ENCODE results near the gene AQP5. TPM values are rescaled to one million over a fixed set of nuclear protein-coding genes. Genes with fewer than 3 reads are reported as not detected.

Gene AQP5
- total and polyA plus RNA-seq, 2 donors (not counting 3 experiments of a cell fraction or from before 2014, with no cell fraction given): 0.95 to 2.3 TPM

- H3K27ac ChIP-seq (ENCODE audit: insufficient read depth, low read depth, low read length): no peak overlapping the region
- dilution Hi-C loops (cut with MboI; ENCODE audit: extremely low pct_ligation_motif_present, low sequenced_read_pairs) (no loop called here), intact Hi-C loops (cut with micrococcal nuclease) (no loop called here)
- no peaks in the 10 kb centered on the region for H3K4me1 ChIP-seq (ENCODE audit: control insufficient read depth, extremely low read depth, insufficient read depth, low read length)
- CTCF ChIA-PET: interaction anchor here (0.6 to 3.2 kb wide), 3 partner anchors 9 to 50 kb away, joined by 3 to 19 read pairs (median 3); no protein-coding TSS in a partner anchor
- BruUV-seq (replicated peaks): no TSS peak
- H3K9me1 ChIP-seq (replicated peaks; ENCODE audit: control insufficient read depth, extremely low read depth, insufficient read depth, low read length): no peaks in the 10 kb centered on the region
- no peak overlapping the region for H3K9ac ChIP-seq (replicated peaks; ENCODE audit: extremely low read depth, insufficient read depth, low read length)
- H3K9me3 ChIP-seq (replicated peaks; ENCODE audit: control insufficient read depth, insufficient read depth, low read length): no peaks in the 10 kb centered on the region
- no peak overlapping the region for H2AFZ ChIP-seq (ENCODE audit: low read depth, low read length)
- TF ChIP-seq FOS (IDR thresholded peaks at IDR 0.05; ENCODE audit: borderline replicate concordance, insufficient read depth, low read length): no peak
- no peak for TF ChIP-seq POLR2AphosphoS5 (IDR thresholded peaks at IDR 0.05; ENCODE audit: insufficient read depth, low read depth, low read length)
- no peak for TF ChIP-seq POLR2A (IDR thresholded peaks at IDR 0.05; ENCODE audit: low read depth, low read length)
- no peak for TF ChIP-seq GATA2 (IDR thresholded peaks at IDR 0.05; ENCODE audit: insufficient read depth, insufficient read length, low read depth, low read length)
- POLR2A ChIA-PET: no interaction called here
- H3K27me3 ChIP-seq (ENCODE audit: control insufficient read depth in 2 of 2, insufficient read depth in 2 of 2, low read length in 2 of 2): no peaks in the 10 kb centered on the region
- no peaks in the 10 kb centered on the region for H4K20me1 ChIP-seq (replicated peaks; ENCODE audit: control insufficient read depth, extremely low read depth, insufficient read depth, low read length)
- no peaks in the 10 kb centered on the region for H3K36me3 ChIP-seq (ENCODE audit: control insufficient read depth in 2 of 2, extremely low read depth in 1 of 2, insufficient read depth in 2 of 2, low read length in 2 of 2)
- H3K79me2 ChIP-seq (ENCODE audit: control insufficient read depth, insufficient read depth, low read length): no peaks in the 10 kb centered on the region
- FAIRE-seq (no peak), DNase-seq (ENCODE audit: low read depth, low spot score) (no peak)
- H3K4me3 ChIP-seq (replicated peaks in 1 of 3; ENCODE audit: insufficient read depth in 1 of 3, low read depth in 1 of 3, low read length in 3 of 3): no peak overlapping the region
- no peak overlapping the region for H3K4me2 ChIP-seq (ENCODE audit: insufficient read depth, low read length)
Measured at GRCh38 chr12:49932023-49932422, 29.6 kb upstream of the AQP5 start.

- DNase-seq (ENCODE audit: low read depth, low spot score) (no peak), FAIRE-seq (no peak)
- H3K36me3 ChIP-seq (ENCODE audit: control insufficient read depth in 2 of 2, extremely low read depth in 1 of 2, insufficient read depth in 2 of 2, low read length in 2 of 2): no peaks in the 10 kb centered on the region
- H3K4me3 ChIP-seq (replicated peaks in 1 of 3; ENCODE audit: insufficient read depth in 1 of 3, low read depth in 1 of 3, low read length in 3 of 3): no peak overlapping the region
- no peaks in the 10 kb centered on the region for H4K20me1 ChIP-seq (replicated peaks; ENCODE audit: control insufficient read depth, extremely low read depth, insufficient read depth, low read length)
- no peaks in the 10 kb centered on the region for H3K79me2 ChIP-seq (ENCODE audit: control insufficient read depth, insufficient read depth, low read length)
- no peak for TF ChIP-seq MYC (IDR thresholded peaks at IDR 0.05; ENCODE audit: low read depth, low read length)
- no peak for TF ChIP-seq FOS (IDR thresholded peaks at IDR 0.05; ENCODE audit: borderline replicate concordance, insufficient read depth, low read length)
- TF ChIP-seq MAX (IDR thresholded peaks at IDR 0.05; ENCODE audit: insufficient read depth, insufficient read length): no peak
- no peak for TF ChIP-seq EZH2 (IDR thresholded peaks at IDR 0.05; ENCODE audit: borderline replicate concordance, low read depth, low read length, severe bottlenecking)
- no peak for TF ChIP-seq JUN (IDR thresholded peaks at IDR 0.05; ENCODE audit: borderline replicate concordance, insufficient read depth, insufficient read length, low read depth)
- TF ChIP-seq POLR2A (IDR thresholded peaks at IDR 0.05; ENCODE audit: low read depth, low read length): no peak
- TF ChIP-seq GATA2 (IDR thresholded peaks at IDR 0.05; ENCODE audit: insufficient read depth, insufficient read length, low read depth, low read length): no peak
- TF ChIP-seq POLR2AphosphoS5 (IDR thresholded peaks at IDR 0.05; ENCODE audit: insufficient read depth, low read depth, low read length): no peak
- TF ChIP-seq CTCF (IDR thresholded peaks at IDR 0.05; ENCODE audit: extremely low read depth in 1 of 2, insufficient read depth in 1 of 2, low read depth in 1 of 2, low read length in 2 of 2): no peak
- no peak overlapping the region for H3K9ac ChIP-seq (replicated peaks; ENCODE audit: extremely low read depth, insufficient read depth, low read length)
- H3K9me1 ChIP-seq (replicated peaks; ENCODE audit: control insufficient read depth, extremely low read depth, insufficient read depth, low read length): no peaks in the 10 kb centered on the region
- intact Hi-C loops (cut with micrococcal nuclease): no loop called here
- no peak overlapping the region for H3K27ac ChIP-seq (ENCODE audit: insufficient read depth, low read depth, low read length)
- no peak overlapping the region for H3K4me2 ChIP-seq (ENCODE audit: insufficient read depth, low read length)
- no peaks in the 10 kb centered on the region for H3K4me1 ChIP-seq (ENCODE audit: control insufficient read depth, extremely low read depth, insufficient read depth, low read length)
- CTCF ChIA-PET: interaction anchor here (0.6 to 3.2 kb wide), 6 partner anchors 8 to 51 kb away, joined by 3 to 19 read pairs (median 4); no protein-coding TSS in a partner anchor
- H2AFZ ChIP-seq (ENCODE audit: low read depth, low read length): no peak overlapping the region
- no TSS peak for BruUV-seq (replicated peaks)
- dilution Hi-C loops (cut with MboI; ENCODE audit: extremely low pct_ligation_motif_present, low sequenced_read_pairs): no loop called here
- POLR2A ChIA-PET: no interaction called here
- H3K27me3 ChIP-seq (ENCODE audit: control insufficient read depth in 2 of 2, insufficient read depth in 2 of 2, low read length in 2 of 2): no peaks in the 10 kb centered on the region
- H3K9me3 ChIP-seq (replicated peaks; ENCODE audit: control insufficient read depth, insufficient read depth, low read length): no peaks in the 10 kb centered on the region
Measured at GRCh38 chr12:49932533-49933130, 29.0 kb upstream of the AQP5 start.

Data from endothelial cell of umbilical vein (primary cell).